ENCODE results near the gene U2AF2.

The U2AF2 gene

DNA sequence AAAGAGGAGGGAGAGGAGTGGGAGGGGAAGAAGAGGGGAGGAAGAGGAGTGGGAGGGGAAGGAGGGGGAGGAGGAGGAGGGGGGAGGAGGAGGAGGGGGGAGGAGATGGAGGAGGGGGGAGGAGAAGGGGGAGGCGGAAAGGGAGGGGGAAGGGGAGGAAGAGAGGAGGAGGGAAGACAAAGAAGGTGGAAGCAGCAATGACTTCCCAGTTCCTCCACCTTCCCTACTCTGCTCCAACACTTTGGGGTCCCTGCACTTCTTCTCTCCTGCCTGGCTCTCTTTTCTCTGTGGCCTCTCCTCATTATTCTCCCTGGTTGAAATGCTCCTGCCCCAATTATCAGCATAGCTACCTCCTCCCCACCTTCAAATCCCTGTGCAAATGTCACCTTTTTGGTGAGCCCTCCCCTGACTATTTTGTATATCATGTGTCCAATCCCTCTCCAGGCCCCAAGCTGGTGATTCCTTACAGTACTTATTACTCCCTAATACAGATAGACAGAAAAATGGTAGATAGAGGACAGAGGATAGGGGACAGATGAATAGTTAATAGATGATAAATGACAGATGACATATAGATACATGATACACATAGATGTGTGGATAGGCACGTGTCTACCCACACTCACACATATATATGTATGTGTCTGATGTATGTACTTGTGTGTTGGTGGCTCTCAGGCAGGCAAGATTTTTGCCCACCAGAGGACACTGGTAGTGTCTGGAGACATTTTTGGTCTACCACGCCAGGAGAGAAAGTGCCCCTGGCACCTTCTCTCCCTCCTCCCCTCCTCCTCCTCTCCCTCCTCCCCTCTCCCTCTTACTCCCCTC, 58.2 kb downstream of the U2AF2 start:
- TF ChIP-seq, protein P1, sequence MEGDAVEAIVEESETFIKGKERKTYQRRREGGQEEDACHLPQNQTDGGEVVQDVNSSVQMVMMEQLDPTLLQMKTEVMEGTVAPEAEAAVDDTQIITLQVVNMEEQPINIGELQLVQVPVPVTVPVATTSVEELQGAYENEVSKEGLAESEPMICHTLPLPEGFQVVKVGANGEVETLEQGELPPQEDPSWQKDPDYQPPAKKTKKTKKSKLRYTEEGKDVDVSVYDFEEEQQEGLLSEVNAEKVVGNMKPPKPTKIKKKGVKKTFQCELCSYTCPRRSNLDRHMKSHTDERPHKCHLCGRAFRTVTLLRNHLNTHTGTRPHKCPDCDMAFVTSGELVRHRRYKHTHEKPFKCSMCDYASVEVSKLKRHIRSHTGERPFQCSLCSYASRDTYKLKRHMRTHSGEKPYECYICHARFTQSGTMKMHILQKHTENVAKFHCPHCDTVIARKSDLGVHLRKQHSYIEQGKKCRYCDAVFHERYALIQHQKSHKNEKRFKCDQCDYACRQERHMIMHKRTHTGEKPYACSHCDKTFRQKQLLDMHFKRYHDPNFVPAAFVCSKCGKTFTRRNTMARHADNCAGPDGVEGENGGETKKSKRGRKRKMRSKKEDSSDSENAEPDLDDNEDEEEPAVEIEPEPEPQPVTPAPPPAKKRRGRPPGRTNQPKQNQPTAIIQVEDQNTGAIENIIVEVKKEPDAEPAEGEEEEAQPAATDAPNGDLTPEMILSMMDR (IDR thresholded peaks at IDR 0.05) = no peak

DNA sequence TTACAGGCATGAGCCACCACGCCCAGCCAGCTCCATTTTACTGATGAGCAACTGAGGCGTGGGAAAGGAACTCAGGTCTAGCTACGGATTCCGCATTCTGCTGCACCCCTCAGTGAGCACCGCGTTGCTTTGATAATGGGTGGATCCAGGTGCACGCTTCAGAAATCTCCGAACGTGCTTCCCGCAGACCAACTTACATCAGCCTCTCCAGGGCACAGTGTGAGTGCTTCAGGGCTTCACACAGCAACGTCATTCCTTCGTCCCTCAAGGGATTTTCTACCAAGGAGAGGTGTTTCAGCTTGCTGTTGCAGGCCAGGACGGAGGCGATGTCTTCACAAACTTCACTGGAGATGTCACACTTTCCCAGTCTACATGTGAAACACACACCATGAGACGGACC, 61.7 kb downstream of the U2AF2 start:
- TF ChIP-seq, protein P1 (IDR thresholded peaks at IDR 0.05) = no peak

DNA sequence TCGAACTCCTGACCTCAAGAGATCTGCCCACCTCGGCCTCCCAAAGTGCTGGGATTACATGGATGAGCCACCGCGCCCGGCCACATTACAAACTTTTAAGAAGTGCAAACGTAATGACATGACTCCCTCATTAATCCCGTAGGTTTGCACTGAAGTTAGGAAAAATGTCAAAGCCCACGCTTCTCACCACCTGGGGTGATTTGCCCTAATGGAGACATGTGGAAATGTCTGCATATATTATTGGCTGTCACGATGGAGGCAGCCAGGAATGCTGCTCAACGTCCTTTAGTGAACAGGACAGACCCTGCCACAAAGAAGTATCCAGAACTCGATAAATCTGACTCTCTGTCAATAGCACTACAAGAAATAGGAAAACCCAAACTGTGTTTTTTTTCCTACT, 62.4 kb downstream of the U2AF2 start:
- TF ChIP-seq, protein P1 (IDR thresholded peaks at IDR 0.05) = no peak

DNA sequence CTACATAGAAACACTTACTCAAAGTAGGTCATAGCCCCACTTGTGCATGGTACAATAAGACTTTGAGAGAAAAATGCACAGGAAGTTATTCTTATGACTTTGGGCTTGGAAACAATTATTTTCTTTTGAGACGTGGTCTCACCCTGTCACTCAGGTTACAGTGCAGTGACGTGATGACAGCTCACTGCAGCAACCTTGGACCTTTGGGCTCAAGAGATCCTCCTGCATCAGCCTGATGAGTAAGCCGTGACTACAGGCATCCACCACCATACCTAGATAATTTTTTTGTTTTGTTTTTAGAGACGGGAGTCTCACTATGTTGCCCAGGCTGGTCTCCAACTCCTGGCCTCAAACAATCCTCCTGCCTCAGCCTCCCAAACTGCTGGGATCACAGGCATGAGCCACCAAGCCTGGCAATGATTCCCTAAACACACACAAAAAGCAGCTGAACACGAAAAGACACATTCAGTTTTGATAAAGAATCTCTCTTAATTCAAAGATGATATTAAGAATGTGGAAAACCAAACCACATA, 65.4 kb downstream of the U2AF2 start:
- TF ChIP-seq, protein P1 (IDR thresholded peaks at IDR 0.05) = no peak

DNA sequence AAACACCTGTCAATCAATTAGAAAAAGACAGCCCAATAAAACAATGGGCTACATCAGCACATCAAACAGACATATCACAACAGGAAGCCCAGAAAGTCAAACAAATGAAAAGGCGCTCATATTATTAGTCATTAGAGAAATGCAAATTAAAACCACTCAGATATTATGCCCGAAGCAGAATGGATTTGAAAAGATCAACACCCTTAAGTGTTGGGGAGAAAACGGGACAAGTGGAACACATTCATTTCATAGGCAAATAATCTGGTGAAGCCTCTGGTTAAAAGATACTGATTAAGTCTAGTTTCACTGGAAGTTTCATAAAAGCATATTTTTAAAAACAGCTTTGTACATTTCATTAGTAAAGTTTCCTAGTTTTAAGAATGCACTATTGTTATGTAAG, 66.0 kb downstream of the U2AF2 start:
- TF ChIP-seq, protein P1 (IDR thresholded peaks at IDR 0.05) = no peak

DNA sequence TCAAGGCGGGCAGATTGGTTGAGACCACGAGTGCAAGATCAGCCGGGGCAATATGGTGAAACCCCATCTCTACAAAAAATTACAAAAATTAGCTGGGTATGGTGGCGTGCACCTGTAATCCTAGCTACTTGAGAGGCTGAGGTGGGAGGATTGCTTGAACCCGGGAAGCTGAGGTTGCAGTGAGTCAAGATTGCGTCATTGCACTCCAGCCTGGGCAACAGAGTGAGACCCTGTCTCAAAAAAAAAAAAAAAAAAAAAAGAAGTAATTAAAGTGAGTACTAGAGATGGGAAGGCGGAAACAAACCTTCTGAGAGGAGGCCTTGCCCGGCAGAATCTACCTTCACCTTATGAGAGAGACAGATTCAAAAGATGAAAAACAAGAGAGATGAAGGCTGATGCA, 68.7 kb downstream of the U2AF2 start:
- TF ChIP-seq, protein P1 (IDR thresholded peaks at IDR 0.05) = no peak
